Mucosa of descending colon (tissue), 3 donors: Measurements from ENCODE around the gene ODF2L. TPM values are rescaled to one million over a fixed set of nuclear protein-coding genes. Genes with fewer than 3 reads are reported as not detected.

Experiments
- ATAC-seq: fragments of 200-7000 bp; cut with Tn5 transposase; one replicate; pipeline ENCODE4 v1.9.1; 2020; ENCODE audit warnings: mild to moderate bottlenecking, moderate library complexity
- DNase-seq, 3 donors: peaks; one replicate each; pipeline ENCODE4 v3.0.0-alpha.2; 2020
- H3K36me3 ChIP-seq: fragments of 200-600 bp; one replicate; pipeline ENCODE4 v1.8.0; 2021; ENCODE audit warnings: low read depth, mild to moderate bottlenecking
- H3K4me1 ChIP-seq: fragments of 200-600 bp; one replicate; pipeline ENCODE4 v1.8.0; 2021; ENCODE audit warnings: low read depth, mild to moderate bottlenecking
- H3K4me3 ChIP-seq: fragments of 200-600 bp; one replicate; pipeline ENCODE4 v1.8.0; 2021; ENCODE audit warnings: mild to moderate bottlenecking
- H3K9me3 ChIP-seq: fragments of 200-600 bp; one replicate; pipeline ENCODE4 v1.8.0; 2021; ENCODE audit warnings: mild to moderate bottlenecking
- intact Hi-C, 2 donors: fragments of 100-400 bp; cut with DNase I in 1 of 2; cut with micrococcal nuclease in 1 of 2; formaldehyde crosslinking; loops; one replicate each; pipeline versions ENCODE4 v1.11.0 to v1.11.1; 2022; cut with DNase I, micrococcal nuclease
- total RNA-seq, 3 donors: library from RNA; stranded (reverse); fragmentation: NEBNext Ultra II Directional in 2 of 3; extraction: Animal tissue kit (Norgen Biotek cat#: 25700) in 2 of 3; gene quantifications; one replicate each; pipeline versions ENCODE4 v1.2.1 to v1.2.4, GENCODE V29; 2021 to 2023
- TF ChIP-seq, protein P1 (sequence below): fragments of 200-600 bp; IDR thresholded peaks from one replicate; pipeline ENCODE4 v1.8.0; 2022; ENCODE audit warnings: antibody characterized with exemption, mild to moderate bottlenecking
- donor health status: DM: no; HTN: no; CAD: no; lungs with moderate emphysema.
- donor health status: DM: no; HTN: no; CAD: no.
- donor health status: DM: no; HTN: yes; CAD: no.

The ODF2L gene
- total RNA-seq, 3 donors from 2014 or later = 23.1 to 41.9 (median 40.8) TPM

DNA sequence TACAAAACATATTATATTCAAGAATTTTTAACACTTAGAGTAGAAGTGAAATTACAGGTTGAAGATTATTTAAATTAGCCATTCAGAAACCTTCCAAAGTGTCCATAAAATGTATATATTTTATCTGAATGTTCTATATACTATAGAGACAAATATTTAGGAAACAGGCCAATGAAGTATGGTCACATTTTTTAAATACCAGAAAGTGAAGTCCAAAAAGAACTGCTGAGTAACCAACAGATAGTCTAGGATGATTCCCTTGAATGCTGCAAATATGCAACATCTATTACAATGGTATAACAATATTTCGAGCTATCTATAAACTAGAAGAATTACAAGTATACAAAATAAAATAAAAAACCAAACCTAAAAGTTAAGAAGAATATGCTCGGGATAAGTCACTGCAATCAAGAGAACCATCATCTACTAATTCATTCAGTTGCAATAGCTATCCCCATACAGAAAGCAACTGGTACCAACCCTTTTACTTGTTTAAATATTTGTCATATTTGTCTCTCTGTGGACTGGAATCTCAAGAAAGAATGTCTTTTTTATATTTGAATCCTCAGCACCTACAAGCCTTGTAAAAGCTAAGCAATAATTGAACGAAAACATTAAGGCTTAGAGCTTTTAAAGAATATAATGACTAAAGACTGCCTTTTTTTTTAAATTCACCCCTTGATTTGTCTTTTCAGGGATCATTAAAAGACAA is 8.1 kb downstream of the ODF2L start:
- H3K36me3 ChIP-seq = no peaks in the 10 kb centered on the region
- no peak overlapping the region for H3K4me3 ChIP-seq
- intact Hi-C loops = loop anchor here in 1 of 2 donors (10.0 kb wide), 1 partner anchor 117 kb away; no protein-coding TSS in a partner anchor
- TF ChIP-seq, protein P1, sequence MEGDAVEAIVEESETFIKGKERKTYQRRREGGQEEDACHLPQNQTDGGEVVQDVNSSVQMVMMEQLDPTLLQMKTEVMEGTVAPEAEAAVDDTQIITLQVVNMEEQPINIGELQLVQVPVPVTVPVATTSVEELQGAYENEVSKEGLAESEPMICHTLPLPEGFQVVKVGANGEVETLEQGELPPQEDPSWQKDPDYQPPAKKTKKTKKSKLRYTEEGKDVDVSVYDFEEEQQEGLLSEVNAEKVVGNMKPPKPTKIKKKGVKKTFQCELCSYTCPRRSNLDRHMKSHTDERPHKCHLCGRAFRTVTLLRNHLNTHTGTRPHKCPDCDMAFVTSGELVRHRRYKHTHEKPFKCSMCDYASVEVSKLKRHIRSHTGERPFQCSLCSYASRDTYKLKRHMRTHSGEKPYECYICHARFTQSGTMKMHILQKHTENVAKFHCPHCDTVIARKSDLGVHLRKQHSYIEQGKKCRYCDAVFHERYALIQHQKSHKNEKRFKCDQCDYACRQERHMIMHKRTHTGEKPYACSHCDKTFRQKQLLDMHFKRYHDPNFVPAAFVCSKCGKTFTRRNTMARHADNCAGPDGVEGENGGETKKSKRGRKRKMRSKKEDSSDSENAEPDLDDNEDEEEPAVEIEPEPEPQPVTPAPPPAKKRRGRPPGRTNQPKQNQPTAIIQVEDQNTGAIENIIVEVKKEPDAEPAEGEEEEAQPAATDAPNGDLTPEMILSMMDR = no peak
- DNase-seq = no peak
- no peaks in the 10 kb centered on the region for H3K4me1 ChIP-seq
- ATAC-seq = no peak
- H3K9me3 ChIP-seq = no peaks in the 10 kb centered on the region

- Histone ChIP-seq H3K4me3 (no peak overlapping the region), H3K9me3 (no peaks in the 10 kb centered on the region), H3K4me1 (no peaks in the 10 kb centered on the region), H3K36me3 (peaks cover 4% of the 10 kb centered on the region)
- TF ChIP-seq, protein P1 = no peak
- ATAC-seq (no peak), DNase-seq (no peak)
- intact Hi-C loops = loop anchor here (5.0 to 10.0 kb wide), 2 partner anchors 114 to 122 kb away; no protein-coding TSS in a partner anchor
Observed at GRCh38 chr1:86382878-86383277, 13.2 kb downstream of the ODF2L start.

DNA sequence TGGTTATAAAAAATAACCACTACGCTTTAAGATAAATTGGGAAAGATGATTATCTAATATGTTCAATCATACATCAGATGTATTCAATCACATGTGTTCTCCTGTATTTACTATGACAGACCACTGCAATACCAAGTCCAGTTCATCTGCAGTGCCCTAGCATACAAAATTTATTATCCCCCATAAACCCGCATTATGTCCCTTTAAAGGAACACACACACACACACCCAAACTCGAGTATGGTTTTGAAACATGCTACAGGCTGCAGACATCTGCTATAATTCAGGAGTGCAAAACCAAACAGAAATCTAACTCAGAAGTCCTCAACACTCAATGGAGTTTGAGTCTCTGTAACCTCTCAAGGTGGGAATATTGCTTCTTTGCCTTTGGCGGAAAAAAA is 14.9 kb downstream of the ODF2L start:
- peak; percentile 71 for ATAC-seq
- no peak overlapping the region for H3K4me3 ChIP-seq

DNA sequence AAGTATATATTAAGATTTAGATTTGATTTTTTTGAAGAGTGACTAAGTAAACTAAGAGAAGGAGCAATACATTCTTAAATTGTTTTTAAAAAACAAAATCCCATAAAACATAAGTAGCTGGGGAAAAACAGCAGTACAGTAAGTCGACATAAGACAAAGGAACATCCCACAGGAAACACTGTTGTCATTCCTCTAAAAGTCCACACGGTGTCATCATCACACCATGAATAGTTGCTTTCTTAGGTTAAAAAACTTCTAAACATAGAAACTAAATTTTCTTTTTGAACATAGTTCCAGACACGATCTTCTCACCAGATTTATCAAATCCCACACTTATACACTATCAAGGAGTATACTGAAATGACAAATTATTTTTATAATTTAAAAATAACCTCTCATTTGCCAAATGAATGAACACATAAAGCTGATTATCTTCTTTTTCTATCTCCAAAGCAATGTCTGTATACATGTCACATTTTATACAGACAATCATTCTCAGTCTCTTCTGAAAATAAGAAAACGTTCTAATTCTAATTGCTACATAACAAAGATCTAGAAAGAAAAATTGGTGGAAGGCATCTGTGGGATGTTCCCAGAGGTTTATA is 15.8 kb downstream of the ODF2L start:
- TF ChIP-seq, protein P1 = peak; percentile 67
- ATAC-seq = peak; percentile 87
- no peak overlapping the region for H3K4me3 ChIP-seq
- H3K4me1 ChIP-seq = no peaks in the 10 kb centered on the region
- peaks cover 4% of the 10 kb centered on the region for H3K36me3 ChIP-seq
- intact Hi-C loops = loop anchor here (5.0 to 10.0 kb wide), 2 partner anchors 117 to 124 kb away; no protein-coding TSS in a partner anchor
- peaks cover 7% of the 10 kb centered on the region for H3K9me3 ChIP-seq
- peak in 1 of 3 donors; percentile 13 for DNase-seq

More for the DNA sequence above, 14.9 kb downstream of the ODF2L start:
- TF ChIP-seq, protein P1 = no peak
- Histone ChIP-seq H3K4me1 (no peaks in the 10 kb centered on the region), H3K9me3 (peaks cover 7% of the 10 kb centered on the region), H3K36me3 (peaks cover 4% of the 10 kb centered on the region)
- peak in 1 of 3 donors; percentile 13 for DNase-seq
- intact Hi-C loops = loop anchor here (5.0 to 10.0 kb wide), 2 partner anchors 116 to 124 kb away; no protein-coding TSS in a partner anchor

GRCh38 chr1:86378813-86379212 is 17.3 kb downstream of the ODF2L start:
- intact Hi-C loops = no loop called here

More at GRCh38 chr1:86378813-86379212, 17.3 kb downstream of the ODF2L start:
- TF ChIP-seq, protein P1 = no peak
- Histone ChIP-seq H3K4me1 (no peaks in the 10 kb centered on the region), H3K4me3 (no peak overlapping the region), H3K36me3 (peaks cover 4% of the 10 kb centered on the region), H3K9me3 (peaks cover 7% of the 10 kb centered on the region)
- ATAC-seq = no peak
- DNase-seq = no peak
